HepG2 (cell line): Measurements from ENCODE around the gene KIAA0040.

Experiments used
- CTCF ChIP-seq: sonication (generic); formaldehyde crosslinking; IDR thresholded peaks from 2 replicates; pipeline ENCODE4 v1.5.0; 2020; ENCODE audit warnings: mild to moderate bottlenecking, missing genetic modification reagents, moderate library complexity
- EZH2 ChIP-seq: conservative IDR thresholded peaks from 2 replicates; pipeline ENCODE4 v1.6.1; 2012; ENCODE audit warnings: mild to moderate bottlenecking, low read depth, low read length, moderate library complexity
- NFYB ChIP-seq: sonication (generic); formaldehyde crosslinking; IDR thresholded peaks from 2 replicates; pipeline ENCODE4 v1.4.0; 2020; ENCODE audit warnings: missing genetic modification reagents
- TAF1 ChIP-seq: sonication (generic); formaldehyde crosslinking; IDR thresholded peaks from 2 replicates; pipeline ENCODE4 v1.4.0; 2020; ENCODE audit warnings: missing genetic modification reagents
- U2AF2 ChIP-seq: fragments of 200-400 bp; formaldehyde crosslinking; IDR thresholded peaks from 2 replicates; pipeline ENCODE4 v1.6.1; 2017; ENCODE audit warnings: low read depth, mild to moderate bottlenecking, low read length
- ZBTB40 ChIP-seq, 2 experiments: fragments of 450-650 bp in 1 of 2; sonication (generic) in 1 of 2; formaldehyde crosslinking in 1 of 2; IDR thresholded peaks; 2 replicates each; pipeline versions ENCODE4 v1.6.1 to v1.8.0; 2016 to 2022; ENCODE audit warnings: antibody characterized with exemption in 1 of 2, mild to moderate bottlenecking in 1 of 2, missing genetic modification reagents in 1 of 2
- ZNF30 ChIP-seq: sonication (generic); formaldehyde crosslinking; IDR thresholded peaks from 2 replicates; pipeline ENCODE4 v1.5.0; 2020; ENCODE audit warnings: mild to moderate bottlenecking, missing genetic modification reagents
- ZSCAN29 ChIP-seq: sonication (generic); formaldehyde crosslinking; conservative IDR thresholded peaks from 2 replicates; pipeline ENCODE4 v1.4.0; 2020; ENCODE audit warnings: mild to moderate bottlenecking, missing genetic modification reagents
- TF ChIP-seq, protein P1 (sequence below): sonication (generic); formaldehyde crosslinking; IDR thresholded peaks from 2 replicates; pipeline ENCODE4 v1.4.0; 2020; ENCODE audit warnings: mild to moderate bottlenecking, low read depth, missing genetic modification reagents

GRCh38 chr1:175152006-175152652, 40.4 kb downstream of the KIAA0040 start:
- TF ChIP-seq EZH2 = no peak
- TF ChIP-seq TAF1 (CRISPR knock-in tag) = no peak
- TF ChIP-seq U2AF2 = no peak
- TF ChIP-seq ZNF30 (CRISPR knock-in tag) = no peak
- no peak for TF ChIP-seq ZSCAN29 (CRISPR knock-in tag)
- no peak for TF ChIP-seq NFYB (CRISPR knock-in tag)
- TF ChIP-seq, protein P1, sequence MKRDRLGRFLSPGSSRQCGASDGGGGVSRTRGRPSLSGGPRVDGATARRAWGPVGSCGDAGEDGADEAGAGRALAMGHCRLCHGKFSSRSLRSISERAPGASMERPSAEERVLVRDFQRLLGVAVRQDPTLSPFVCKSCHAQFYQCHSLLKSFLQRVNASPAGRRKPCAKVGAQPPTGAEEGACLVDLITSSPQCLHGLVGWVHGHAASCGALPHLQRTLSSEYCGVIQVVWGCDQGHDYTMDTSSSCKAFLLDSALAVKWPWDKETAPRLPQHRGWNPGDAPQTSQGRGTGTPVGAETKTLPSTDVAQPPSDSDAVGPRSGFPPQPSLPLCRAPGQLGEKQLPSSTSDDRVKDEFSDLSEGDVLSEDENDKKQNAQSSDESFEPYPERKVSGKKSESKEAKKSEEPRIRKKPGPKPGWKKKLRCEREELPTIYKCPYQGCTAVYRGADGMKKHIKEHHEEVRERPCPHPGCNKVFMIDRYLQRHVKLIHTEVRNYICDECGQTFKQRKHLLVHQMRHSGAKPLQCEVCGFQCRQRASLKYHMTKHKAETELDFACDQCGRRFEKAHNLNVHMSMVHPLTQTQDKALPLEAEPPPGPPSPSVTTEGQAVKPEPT = no peak
- no peak for TF ChIP-seq ZBTB40 (IDR thresholded peaks at IDR 0.05)
- no peak for TF ChIP-seq ZBTB40 (CRISPR knock-in tag; IDR thresholded peaks at IDR 0.05)
- peak; percentile 84 for TF ChIP-seq CTCF (CRISPR knock-in tag)
